Left ventricle myocardium inferior (tissue), 1 donor: ENCODE results near the gene ZBTB21. TPM values are rescaled to one million over a fixed set of nuclear protein-coding genes. Genes with fewer than 3 reads are reported as not detected.

Source experiments
- DNase-seq: peaks from one replicate; pipeline ENCODE4 v3.0.0-alpha.2; 2020
- H3K27ac ChIP-seq: fragments of 200-600 bp; replicated peaks from 2 replicates; pipeline ENCODE4 v1.8.0; 2021
- H3K27me3 ChIP-seq: fragments of 200-600 bp; 2 replicates; pipeline ENCODE4 v1.8.0; 2021; ENCODE audit warnings: low read depth
- H3K36me3 ChIP-seq: fragments of 200-600 bp; 2 replicates; pipeline ENCODE4 v1.8.0; 2021
- H3K4me1 ChIP-seq: fragments of 200-600 bp; 2 replicates; pipeline ENCODE4 v1.8.0; 2021
- H3K4me3 ChIP-seq: fragments of 200-600 bp; 2 replicates; pipeline ENCODE4 v1.8.0; 2021; ENCODE audit warnings: mild to moderate bottlenecking, moderate library complexity
- H3K9me3 ChIP-seq: fragments of 200-600 bp; replicated peaks from 2 replicates; pipeline ENCODE4 v1.8.0; 2021
- CTCF ChIP-seq: fragments of 200-600 bp; IDR thresholded peaks from 2 replicates; pipeline ENCODE4 v1.8.0; 2021; ENCODE audit warnings: antibody characterized with exemption, mild to moderate bottlenecking, borderline replicate concordance
- intact Hi-C: fragments of 100-400 bp; cut with micrococcal nuclease; formaldehyde crosslinking; loops from one replicate; pipeline ENCODE4 v1.11.0; 2022
- total RNA-seq: library from RNA; stranded (reverse); fragmentation: NEBNext Ultra II Directional; extraction: Animal tissue kit (Norgen Biotek cat#: 25700); gene quantifications from one replicate; pipeline ENCODE4 v1.2.1, GENCODE V29; 2021
- donor health status: DM: no; HTN: yes; CAD: no; lungs with severe emphysema.

ZBTB21 gene
- total RNA-seq, 1 donor from 2014 or later = 4.9 TPM

- TF ChIP-seq CTCF = no peak
- no peak overlapping the region for H3K4me3 ChIP-seq
- no peaks in the 10 kb centered on the region for H3K4me1 ChIP-seq
- no peak for DNase-seq
- H3K27ac ChIP-seq = no peak overlapping the region
- intact Hi-C loops = no loop called here
- no peaks in the 10 kb centered on the region for H3K9me3 ChIP-seq
- H3K27me3 ChIP-seq = no peaks in the 10 kb centered on the region
- H3K36me3 ChIP-seq = peaks cover 36% of the 10 kb centered on the region
Observed at GRCh38 chr21:41989698-41990097, 20.5 kb downstream of the ZBTB21 start.

DNA sequence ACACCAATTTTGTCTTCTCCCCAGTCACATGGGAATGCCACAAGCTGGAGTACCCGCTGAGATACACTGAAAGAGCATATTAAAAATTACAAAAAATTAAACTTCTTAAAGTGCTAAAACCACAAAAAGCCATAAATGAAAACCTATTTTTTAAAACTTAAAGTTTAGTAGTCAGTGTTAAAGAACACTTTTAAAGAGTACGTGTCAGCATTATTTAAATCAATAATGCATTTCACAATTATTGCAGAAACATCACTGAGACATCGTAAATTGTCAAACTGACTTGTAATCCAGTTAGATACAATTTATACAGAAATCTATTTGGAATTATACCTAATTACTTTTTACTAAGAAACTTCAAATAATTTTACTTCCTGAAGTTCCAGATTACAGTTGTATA lies 22.9 kb downstream of the ZBTB21 start:
- Histone ChIP-seq H3K36me3 (peaks cover 18% of the 10 kb centered on the region), H3K27ac (no peak overlapping the region), H3K4me1 (no peaks in the 10 kb centered on the region), H3K9me3 (peaks cover 9% of the 10 kb centered on the region), H3K27me3 (no peaks in the 10 kb centered on the region), H3K4me3 (no peak overlapping the region)
- intact Hi-C loops = no loop called here
- TF ChIP-seq CTCF = no peak
- DNase-seq = no peak

GRCh38 chr21:41985662-41986416 lies 24.3 kb downstream of the ZBTB21 start:
- H3K27me3 ChIP-seq = no peaks in the 10 kb centered on the region
- no peak overlapping the region for H3K27ac ChIP-seq

DNA sequence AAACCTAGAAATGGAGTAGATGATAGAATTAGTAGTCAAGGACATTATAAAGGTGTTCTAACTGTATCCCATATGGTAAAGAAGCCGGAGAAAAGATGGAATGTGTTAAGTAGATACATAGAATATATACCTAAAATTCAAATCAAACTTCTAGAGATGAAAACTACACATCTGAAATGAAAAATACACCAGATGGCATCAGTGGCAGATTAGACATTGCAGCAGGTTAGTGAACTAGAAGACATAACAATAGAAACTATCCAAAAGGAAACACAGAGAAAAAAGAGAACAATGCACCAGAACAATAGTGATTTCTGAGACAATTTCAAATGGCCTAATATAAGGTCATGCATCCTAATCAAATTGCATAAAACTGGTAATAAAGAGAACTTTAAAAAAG lies 26.9 kb downstream of the ZBTB21 start:
- Histone ChIP-seq H3K27me3 (no peaks in the 10 kb centered on the region), H3K36me3 (no peaks in the 10 kb centered on the region), H3K4me3 (no peak overlapping the region), H3K9me3 (peaks cover 21% of the 10 kb centered on the region), H3K4me1 (no peaks in the 10 kb centered on the region), H3K27ac (no peak overlapping the region)
- no peak for TF ChIP-seq CTCF
- intact Hi-C loops = no loop called here
- DNase-seq = no peak

More at GRCh38 chr21:41985662-41986416, 24.3 kb downstream of the ZBTB21 start:
- intact Hi-C loops = no loop called here
- no peaks in the 10 kb centered on the region for H3K4me1 ChIP-seq
- no peak overlapping the region for H3K4me3 ChIP-seq
- peaks cover 9% of the 10 kb centered on the region for H3K9me3 ChIP-seq
- TF ChIP-seq CTCF = no peak
- no peak for DNase-seq
- peaks cover 3% of the 10 kb centered on the region for H3K36me3 ChIP-seq

GRCh38 chr21:41980561-41980960 lies 29.6 kb downstream of the ZBTB21 start:
- TF ChIP-seq CTCF = no peak

More at GRCh38 chr21:41980561-41980960, 29.6 kb downstream of the ZBTB21 start:
- Histone ChIP-seq H3K36me3 (no peaks in the 10 kb centered on the region), H3K4me1 (no peaks in the 10 kb centered on the region), H3K9me3 (peaks cover 21% of the 10 kb centered on the region), H3K4me3 (no peak overlapping the region), H3K27ac (no peak overlapping the region), H3K27me3 (no peaks in the 10 kb centered on the region)
- intact Hi-C loops = no loop called here
- DNase-seq = no peak
